Stimulated activated CD4-positive, alpha-beta T cell treated with anti-CD3 and anti-CD28 coated beads, Interleukin-4, amount 100 ng/mL, for 4 hours (primary cell): ENCODE results near the gene ALDOB.

Experiments
- DNase-seq, 2 experiments: peaks; one replicate each; pipeline ENCODE4 v3.0.0-alpha.2; 2020

Gene ALDOB

GRCh38 chr9:101381833-101382342 lies 53.7 kb downstream of the ALDOB start:
- no peak for DNase-seq

- DNase-seq, result no peak
These were observed 54.5 kb downstream of the ALDOB start for GRCh38 chr9:101381118-101381517.

GRCh38 chr9:101380295-101380694 lies 55.3 kb downstream of the ALDOB start:
- DNase-seq, result no peak

GRCh38 chr9:101376111-101376848 lies 59.3 kb downstream of the ALDOB start:
- no peak for DNase-seq

- DNase-seq, result no peak
These were observed 60.0 kb downstream of the ALDOB start for GRCh38 chr9:101375546-101375945.

- DNase-seq, result no peak
These were observed 63.1 kb downstream of the ALDOB start for GRCh38 chr9:101372327-101373118.

GRCh38 chr9:101371813-101372212 lies 63.8 kb downstream of the ALDOB start:
- DNase-seq, result no peak
